GM18909 (cell line): ENCODE measurements around the gene ITPA.

ENCODE experiments used
- ATAC-seq: cut with Tn5 transposase; IDR thresholded peaks from one replicate; pipeline ENCODE4 v1.9.1; 2021; ENCODE audit warnings: mild to moderate bottlenecking; ENCODE audit not compliant: unreplicated experiment, poor library complexity

ITPA gene

DNA sequence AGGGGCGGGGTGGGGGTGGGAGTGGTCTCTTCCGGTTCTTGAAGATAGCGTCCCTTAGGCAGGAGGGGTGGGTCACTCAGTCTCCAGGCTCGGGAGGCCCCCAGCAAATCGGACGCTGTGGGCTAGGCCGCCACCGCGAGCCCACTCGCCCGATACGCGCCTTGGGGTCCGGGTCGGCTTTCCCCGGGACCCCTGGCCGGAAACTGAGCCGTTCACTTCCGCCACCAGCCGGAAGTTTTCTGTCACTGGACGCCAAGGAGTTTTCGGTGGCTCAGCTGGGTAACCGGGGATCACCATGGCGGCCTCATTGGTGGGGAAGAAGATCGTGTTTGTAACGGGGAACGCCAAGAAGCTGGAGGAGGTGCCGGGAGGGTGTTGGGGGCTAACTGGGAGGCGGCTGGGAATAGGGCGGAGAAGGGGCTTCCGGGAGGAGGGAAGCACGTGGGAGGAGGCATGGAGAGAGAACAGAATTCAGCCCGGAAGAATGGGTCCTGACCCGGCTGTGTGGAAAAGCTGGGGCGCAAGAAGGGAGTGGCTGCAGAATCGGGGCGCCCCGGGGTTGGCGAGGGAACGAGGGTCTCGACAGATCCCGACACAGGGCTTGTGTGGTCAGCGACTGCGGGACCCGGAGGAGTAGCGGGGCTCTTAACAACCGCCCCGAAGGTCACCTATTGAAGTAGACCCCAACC, at the start of gene ITPA:
ITPA (plus strand) TSS at position 242 of the 689 bp plus-strand sequence; CDS start at position 296, 54 bp downstream.
- peak; percentile 45 for ATAC-seq

DNA sequence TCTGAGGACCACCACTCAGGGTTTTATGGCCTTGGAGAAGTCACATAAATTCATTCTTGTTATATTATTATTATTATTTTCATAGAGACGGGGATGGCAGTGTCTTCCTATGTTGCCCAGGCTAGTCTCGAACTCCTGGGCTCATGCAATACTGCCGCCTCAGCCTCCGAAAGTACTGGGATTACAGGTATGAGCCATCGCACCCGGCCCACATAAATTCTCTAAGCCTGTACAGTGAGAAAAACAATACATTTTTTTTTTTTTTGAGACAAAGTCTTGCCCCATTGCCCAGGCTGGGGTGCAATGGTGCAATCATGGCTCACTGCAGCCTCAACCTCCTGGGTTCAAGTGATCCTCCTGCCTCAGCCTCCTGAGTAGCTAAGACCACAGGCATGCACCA, 48.9 kb upstream of the ITPA start:
- ATAC-seq: no peak

DNA sequence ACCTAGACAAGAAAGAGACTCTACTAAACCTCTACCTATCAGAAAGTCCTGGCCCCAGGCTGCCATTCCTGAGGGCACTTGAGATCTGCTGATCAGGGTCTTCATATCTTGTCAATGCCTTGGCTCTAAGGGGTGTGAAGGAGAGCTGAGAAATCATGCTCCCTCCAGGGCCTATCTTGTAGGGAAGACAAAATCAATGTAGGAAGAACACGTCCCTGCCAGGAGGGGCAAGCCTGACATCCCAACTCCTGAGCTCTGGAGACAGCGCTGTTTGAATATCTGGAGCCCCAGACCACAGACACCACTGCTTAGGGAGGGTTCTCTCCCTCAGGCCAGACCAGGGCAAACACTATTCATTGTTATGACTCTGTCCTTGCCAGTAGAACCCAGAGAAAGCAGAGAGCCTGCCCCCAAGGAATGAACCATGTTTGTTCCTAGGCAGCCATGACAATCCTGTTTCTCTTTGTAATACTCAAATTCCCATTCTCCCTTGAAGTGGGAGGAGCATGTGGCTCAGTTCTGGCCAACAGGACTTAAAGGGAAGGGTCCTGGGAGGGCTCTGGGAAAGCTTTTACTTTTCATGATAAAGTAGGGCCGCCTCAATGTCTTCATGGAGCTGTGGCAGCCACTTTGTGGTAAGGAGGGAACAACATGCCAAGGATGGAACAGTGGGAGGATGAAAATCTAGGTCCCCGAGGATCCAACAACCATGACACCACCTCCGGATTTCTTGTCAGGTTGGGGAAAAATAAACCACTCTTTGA, 47.8 kb upstream of the ITPA start:
- no peak for ATAC-seq

DNA sequence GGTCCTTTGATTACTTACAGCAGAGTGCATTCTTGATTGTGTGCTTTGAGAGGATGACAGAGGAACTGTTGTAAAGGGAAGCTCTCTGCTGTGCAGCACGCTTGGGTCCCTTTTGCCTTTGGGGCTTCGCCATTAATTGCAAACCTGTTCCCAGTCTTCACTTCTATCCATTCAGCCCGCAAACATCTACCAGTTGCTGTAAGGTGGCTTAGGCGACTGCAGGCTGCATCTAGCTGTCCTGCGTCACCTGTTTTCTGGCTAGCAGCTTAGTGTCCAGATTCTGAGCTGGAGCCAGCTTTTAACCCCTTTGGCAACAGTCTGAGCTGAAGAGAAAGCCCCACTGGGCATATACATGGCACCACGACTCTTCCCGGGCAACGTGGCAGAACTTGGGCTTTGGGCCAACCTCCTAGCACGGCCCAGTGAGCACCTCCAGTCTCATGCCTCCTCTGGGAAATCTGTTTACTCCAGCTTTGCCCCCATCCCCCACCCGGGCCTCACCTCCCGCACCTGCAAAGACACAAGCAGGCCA, 47.2 kb upstream of the ITPA start:
- no peak for ATAC-seq

DNA sequence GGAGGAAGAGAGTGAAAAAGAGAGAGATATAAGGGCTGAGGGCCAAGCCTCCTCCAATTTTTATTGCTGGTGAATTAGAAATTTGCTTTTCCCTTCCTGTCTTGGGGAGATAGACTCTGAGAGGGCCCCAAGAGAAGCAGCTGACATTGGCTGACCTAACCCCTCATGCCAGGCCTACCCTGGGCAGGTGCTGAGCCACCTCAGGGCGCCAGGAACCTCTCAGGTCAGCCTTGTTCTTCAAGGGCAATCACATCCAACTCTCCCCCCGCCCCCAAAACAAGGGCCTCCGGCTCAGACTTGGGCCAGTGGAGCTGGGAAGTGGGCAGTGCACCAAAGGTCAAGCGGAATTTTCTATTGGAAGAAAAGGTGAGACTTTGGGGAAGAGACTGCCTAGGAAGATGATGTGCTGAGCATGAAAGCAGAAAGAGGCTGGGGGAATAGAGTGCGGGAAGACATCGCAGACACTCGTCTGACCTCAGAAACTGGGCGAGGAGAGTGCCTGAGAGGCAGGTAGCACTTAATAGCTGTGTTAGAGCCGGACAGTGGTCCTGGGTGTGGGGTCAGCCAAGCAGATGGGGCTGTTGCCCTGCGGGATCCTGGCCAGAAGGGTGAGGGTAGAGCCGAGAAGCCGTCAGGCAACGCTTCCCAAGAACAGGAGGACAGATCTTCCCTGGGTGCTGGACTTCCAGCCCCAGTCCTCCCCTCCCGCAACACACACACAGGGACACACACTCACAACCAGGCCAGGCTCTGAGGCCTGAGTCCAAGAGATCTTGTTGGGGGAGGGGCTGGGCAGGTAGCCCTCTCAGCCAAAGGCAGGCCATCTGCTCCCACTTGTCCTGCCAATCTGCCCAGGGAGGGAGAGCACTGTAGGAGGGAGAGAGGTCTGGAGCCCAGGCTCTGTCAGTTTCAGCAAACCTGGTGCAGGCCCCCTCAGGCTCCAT, 45.9 kb upstream of the ITPA start:
- no peak for ATAC-seq

DNA sequence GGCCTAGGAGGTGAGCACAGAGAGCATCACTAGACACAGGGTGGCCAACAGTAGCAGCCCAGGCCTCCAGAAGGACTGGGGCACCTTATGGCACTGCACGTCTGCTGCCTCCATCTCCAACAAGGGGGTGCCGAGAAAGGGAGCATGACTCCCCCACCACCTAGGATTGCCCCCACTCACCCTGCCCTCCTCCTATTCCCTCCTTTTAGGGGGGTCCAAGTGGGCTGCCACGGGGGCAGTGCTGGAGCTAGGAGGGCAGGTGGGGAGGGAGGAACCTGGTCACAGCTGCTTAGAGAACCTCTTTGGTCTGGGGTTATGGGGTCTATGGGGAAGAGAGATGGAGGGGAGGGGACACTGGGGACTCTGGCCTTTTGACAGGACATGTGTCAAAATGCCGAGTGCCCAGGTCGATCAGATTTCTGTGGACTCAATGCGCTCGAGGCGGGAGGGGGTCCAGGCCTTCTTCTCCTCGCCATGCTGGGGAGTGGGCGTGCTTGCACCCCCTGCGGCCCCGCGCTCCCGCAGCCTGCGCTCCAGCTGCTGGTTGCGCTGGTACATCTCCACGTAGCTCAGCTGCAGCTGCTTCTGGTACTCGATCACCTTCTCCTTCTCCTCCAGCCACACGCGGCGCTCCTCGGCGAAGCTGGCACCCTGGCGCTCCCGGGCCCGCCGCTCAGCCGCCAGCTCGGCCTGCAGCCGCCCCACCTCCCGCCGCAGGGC, 45.1 kb upstream of the ITPA start:
- no peak for ATAC-seq

DNA sequence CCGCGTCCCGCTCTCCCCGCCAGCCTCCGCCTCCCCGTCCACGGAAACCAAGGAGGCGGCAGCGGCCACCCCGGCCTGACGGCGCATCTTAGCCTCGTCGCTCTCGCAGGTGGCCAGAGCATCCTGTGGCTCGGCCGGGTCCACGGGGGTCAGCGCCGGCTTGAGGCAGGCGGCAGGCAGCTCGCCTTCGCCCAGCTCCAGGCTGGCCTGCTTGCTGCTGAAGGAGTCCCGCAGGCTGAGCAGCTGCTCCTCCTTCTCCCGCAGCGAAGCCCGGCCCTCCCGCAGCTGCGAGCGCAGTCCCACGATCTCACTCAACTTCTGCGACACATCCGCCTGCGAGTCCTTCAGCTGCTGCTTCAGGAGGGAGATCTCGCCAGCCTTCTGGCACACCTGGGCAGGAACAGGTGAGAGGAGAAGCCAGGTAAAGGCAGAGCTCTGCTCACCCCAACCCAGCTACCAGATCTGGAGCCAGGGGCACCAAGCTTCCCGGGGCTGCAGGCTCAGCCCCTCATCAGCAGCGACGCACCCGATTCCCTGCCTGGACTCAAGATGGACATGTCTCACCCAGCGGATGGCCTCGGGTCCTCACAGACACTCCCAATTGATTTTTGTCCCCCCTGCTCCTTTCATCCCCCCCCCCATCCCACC, 44.4 kb upstream of the ITPA start:
- no peak for ATAC-seq

DNA sequence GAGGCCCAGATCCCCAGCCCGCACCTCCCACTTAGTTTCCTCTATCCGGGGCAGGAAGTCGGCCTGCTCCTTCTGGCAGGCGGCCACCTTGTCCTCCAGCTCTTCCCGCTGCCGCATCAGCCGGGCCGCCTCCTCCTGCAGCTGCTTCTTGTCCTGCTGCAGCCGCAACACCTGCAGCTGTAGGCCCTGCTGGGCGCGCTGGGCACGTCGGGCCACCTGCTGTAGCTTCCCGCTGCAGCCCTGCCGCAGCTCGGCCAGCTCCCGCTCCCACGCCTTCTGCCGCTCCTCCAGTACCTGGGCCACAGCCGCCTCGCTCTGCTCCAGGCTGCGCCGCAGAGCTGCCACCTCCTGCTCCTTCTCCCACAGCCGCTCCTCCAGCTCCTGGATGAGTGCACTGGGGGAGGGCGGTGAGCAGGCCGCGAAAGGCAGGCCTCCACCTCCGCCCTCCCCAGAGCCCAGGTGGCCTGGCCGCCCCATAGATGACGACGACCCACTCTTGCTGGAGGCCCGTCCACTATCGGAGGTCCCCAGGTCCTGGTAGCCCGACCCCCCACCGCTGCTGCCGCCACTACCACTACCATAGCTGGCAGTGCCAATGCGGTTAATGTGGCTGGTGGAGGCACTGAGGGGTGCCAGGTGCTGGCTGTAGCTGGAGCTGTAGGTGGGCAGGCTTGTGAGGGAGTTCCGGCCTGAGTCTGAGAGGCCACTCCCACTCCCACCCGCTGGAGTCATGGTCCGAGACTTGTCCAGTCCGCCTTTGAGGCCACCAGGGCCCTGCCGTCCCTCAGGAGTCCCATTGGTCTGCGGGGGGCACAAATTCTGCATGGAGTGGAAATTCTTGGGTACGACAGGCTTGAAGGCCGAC, 43.6 kb upstream of the ITPA start:
- no peak for ATAC-seq

DNA sequence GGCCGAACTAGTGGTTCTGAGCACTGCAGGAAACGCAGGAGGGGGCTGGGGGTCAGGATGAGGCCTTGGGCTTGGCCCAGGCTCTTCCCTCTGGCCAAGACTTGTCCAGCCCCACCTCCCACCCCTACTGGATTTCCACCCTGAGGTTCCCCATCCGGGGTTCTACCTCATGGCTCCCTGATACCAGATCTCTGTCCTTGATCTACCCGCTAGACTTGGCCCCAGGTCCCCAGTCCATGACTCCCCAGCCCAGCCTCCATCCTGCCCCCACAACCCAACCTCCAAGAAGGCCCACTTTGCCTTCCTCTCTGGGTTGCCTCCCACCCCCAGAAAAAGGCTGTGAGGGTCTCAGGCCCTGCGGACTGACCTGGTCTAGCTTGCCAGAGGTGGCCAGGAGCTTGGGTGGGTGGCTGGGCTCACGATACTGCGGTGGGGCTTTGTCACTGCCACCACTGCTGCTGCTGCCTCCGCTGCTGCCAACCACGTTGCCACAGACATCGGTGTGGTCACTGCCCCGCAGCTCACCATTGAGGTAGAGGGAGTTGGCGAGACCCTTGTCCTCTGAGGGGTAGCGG, 42.9 kb upstream of the ITPA start:
- no peak for ATAC-seq

DNA sequence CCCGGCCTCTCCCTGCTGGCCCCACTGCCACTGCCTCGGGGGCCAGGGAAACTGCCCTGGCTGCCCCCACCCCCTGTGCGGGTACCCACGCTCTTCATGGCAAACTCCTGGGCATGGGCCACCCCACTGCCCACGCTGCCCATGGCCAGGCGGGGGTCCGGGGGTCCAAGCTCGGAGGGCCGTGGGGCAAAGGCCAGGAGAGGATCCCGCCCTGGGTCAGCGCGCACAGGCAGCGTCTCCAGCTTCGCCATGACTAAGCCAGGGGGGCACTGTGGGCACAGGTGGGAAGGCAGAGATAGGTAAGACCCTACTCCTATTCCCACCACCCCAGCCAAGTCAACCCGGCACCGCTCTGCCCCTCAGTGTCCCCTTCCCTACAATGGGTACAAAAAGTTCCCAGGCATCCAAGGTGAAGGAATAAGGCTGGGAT, 42.4 kb upstream of the ITPA start:
- ATAC-seq: no peak

DNA sequence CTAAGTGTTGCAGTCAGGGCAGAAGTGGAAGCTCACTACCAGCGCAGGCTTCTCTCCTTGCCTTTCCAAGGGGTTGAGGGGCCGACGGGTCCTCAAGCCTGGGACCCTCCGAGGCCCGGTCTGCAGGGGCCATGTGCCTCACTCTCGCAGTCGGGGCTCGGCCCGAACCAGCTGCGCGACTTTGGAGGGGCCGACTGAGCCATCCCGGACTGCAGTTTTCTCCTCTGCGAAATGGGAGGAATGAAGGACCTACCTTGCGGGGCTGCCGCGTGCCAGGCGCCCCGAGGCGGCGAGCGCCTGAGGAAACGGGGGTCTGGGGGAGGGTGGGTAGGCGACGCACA, 41.6 kb upstream of the ITPA start:
- no peak for ATAC-seq

DNA sequence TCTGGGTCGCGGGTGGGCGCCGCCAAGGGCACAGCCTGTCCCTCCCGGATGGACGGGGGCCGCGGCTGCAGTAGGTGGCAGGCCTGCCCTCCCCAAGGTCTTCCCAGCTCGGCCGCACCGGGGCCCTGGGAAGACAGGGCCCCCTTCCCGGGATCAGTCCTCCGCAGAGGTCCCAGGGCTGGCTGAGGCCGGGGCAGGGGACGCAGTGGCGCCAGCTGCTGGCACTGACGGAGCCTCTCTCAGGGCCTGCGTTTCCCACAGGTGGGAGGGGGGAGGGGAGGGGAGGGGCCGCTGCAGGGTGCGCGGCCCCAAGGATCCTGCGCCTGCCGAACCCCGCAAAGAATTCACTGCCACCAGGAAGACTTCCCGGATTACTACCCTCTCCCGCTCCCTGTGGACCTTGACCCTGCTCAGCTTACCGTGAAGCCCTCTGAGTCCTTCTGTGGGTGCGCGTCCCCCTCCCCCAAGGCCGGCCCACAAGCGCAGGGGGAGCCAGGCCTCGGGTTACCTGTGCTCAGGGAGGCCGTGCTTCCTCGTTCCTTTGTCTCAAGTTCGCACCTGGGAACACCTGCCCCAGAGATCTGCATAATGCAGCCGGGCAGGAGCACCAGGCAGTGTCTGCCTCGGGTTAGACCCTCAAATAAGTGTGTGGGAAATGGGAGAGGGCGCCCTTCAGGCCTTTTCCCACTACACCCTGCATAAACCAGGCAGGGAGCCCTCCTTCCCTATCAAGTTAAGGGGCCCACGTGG, 41.0 kb upstream of the ITPA start:
- ATAC-seq: no peak

DNA sequence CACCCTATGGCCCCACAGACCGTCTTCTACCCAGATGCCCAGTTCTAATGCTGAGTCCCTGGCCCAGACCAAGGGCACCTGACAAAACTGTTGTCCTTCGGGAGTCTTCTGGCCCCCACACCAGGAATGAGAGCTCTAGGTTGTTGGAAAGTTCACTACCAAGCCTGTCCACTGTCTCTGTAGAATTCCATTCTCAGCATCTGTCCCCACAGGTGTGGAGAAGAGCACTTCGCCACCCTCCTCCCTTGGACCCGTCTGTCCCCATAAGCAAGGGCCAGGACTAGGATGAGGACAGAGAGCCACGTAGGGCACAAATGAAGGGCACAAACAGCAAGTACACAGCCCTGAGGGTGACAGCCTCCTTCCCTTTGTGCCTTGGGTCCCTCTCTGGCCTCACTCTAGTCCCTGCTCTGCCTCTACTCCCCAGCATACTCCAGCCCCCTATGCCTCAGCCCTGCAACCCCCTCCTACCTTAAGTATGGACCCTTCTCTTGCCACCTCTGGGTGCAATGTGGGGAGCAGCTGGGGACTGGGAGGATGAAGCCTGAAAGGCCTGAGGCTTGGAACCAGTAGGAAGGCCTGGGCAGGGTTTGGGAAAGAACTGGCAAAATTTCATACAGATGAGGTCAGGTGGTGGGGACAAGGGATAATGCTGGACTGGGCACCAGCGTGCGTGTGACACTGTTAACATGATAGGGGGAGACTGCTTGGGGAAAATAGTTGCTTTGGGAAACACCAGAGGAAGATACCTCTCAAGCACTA, 40.3 kb upstream of the ITPA start:
- ATAC-seq: no peak

DNA sequence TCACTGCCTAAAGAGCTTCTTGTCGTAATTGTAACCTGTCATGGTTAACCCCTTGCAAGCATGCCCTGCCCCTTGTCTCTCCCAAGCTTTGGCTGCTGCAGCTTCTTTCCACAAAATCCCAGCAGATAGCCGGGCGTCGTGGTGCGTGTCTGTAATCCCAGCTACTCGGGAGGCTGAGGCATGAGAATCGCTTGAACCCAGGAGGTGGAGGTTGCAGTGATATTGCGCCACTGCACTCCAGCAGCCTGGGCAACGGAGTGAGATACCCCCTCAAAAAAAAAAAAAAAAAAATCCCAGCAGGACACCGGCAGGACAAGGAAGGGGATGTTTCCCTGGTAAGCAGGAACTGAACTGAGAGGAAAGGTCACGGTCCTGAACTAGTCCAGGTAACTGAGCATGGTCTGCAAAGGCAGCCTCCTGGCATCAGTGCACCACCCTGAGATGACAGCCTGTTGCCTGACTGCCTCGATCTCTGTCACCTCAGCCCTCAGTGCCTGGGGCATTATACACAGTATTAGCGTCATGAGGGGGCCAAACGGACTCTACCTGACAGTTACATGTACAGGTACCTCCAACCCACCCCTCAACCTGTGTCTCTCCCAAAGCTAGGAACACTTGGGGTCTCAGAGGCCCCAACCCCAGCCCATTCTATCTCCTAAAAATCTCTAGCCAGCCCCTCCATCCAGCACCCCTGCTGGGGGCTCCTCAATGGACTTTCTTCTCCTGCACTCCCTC, 37.7 kb upstream of the ITPA start:
- no peak for ATAC-seq

DNA sequence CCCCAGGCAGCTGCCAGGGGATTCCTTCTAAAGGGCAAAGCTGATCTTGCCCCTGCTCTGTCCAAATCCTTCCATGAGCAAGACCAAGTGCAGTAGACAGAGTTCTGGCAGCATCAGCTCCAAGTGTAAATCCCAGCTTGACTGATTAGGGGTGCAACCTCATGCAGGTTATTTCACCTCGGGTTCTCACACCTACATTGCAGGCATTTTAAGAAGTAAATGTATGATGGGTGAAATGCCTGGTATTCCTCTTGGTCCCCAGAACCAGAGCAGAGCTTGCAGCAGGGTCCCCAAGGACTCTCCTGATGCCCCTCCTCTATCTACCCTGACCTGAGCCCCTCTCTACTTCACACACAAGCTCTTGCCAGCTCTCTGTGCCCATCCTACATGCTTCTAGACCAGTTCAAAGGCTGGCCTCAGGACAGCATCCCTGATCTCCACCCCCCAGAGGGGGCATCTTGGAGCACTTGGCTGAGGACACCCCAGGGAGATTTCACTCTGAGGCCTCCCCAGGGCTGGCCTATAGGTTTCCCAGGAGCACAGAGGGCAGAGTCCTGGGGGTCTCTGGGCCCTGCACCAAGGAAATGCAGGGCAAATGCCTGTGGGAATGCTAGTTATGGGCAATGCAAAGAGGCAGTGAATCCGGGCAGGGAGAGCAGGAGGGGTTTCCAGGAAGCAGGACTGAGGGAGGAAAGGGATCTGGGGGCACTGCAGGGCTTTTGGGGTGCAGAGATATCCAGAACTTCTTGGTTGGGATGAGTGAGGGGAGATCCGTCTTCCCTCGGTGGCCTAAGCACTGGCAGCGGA, 37.0 kb upstream of the ITPA start:
- no peak for ATAC-seq
